ENCODE data around the gene ZBTB46.

ZBTB46 gene

GRCh38 chr20:63741676-63742380 is 89.2 kb downstream of the ZBTB46 start:
- Histone ChIP-seq H3K36me3 (ENCODE audit: control insufficient read depth in 1 of 2, insufficient read depth in 2 of 2, low read length in 2 of 2) (peaks cover 29 to 41% of the 10 kb centered on the region in 2 experiments), H3K4me1 (ENCODE audit: control insufficient read depth in 1 of 2, insufficient read depth in 2 of 2, low read length in 2 of 2) (peaks cover 16% of the 10 kb centered on the region in 2 experiments), H3K4me3 (ENCODE audit: low read depth, low read length) (no peak overlapping the region), H3K14ac (ENCODE audit: low read length) (no peak overlapping the region), H3K18ac (ENCODE audit: low read length) (peak overlapping the region; percentile 66), H3K27ac (ENCODE audit: low read depth, low read length) (no peak overlapping the region), H3K79me2 (ENCODE audit: control insufficient read depth, insufficient read depth, low read length, poor library complexity) (peaks cover 7% of the 10 kb centered on the region), H2BK120ac (ENCODE audit: insufficient read depth, low read length, poor library complexity) (no peak overlapping the region), H2AFZ (ENCODE audit: insufficient read depth, low read length, poor library complexity) (no peak overlapping the region), H2BK5ac (ENCODE audit: low read depth, low read length, poor library complexity) (peak overlapping the region; percentile 4), H2BK12ac (ENCODE audit: low read length) (no peak overlapping the region), H4K91ac (ENCODE audit: low read depth, low read length) (no peak overlapping the region), H2AK5ac (ENCODE audit: low read length) (no peak overlapping the region), H3K79me1 (ENCODE audit: low read length) (peaks cover 15% of the 10 kb centered on the region), H4K8ac (ENCODE audit: low read depth, low read length) (no peak overlapping the region), H3K9me3 (ENCODE audit: insufficient read depth, low read depth, low read length) (no peaks in the 10 kb centered on the region), H3K27me3 (ENCODE audit: insufficient read depth, low read length) (no peaks in the 10 kb centered on the region), H3K4ac (ENCODE audit: low read depth, low read length) (peak overlapping the region; percentile 13), H3K9ac (ENCODE audit: low read length) (no peak overlapping the region), H4K12ac (ENCODE audit: low read depth, low read length) (peak overlapping the region; percentile 8), H3K23ac (ENCODE audit: low read length) (no peak overlapping the region), H3K4me2 (ENCODE audit: low read length) (peak overlapping the region; percentile 61)
- WGBS (ENCODE audit: extremely low coverage, insufficient coverage, insufficient read length) = no CpG with 5 or more reads among the region's 30 CpGs
- no peak for DNase-seq

GRCh38 chr20:63741354-63741675 is 89.7 kb downstream of the ZBTB46 start:
- Histone ChIP-seq H3K23ac (ENCODE audit: low read length) (no peak overlapping the region), H3K18ac (ENCODE audit: low read length) (peak overlapping the region; percentile 66), H2BK120ac (ENCODE audit: insufficient read depth, low read length, poor library complexity) (no peak overlapping the region), H3K27me3 (ENCODE audit: insufficient read depth, low read length) (no peaks in the 10 kb centered on the region), H2AK5ac (ENCODE audit: low read length) (no peak overlapping the region), H3K4ac (ENCODE audit: low read depth, low read length) (peak overlapping the region; percentile 4), H3K79me2 (ENCODE audit: control insufficient read depth, insufficient read depth, low read length, poor library complexity) (peaks cover 7% of the 10 kb centered on the region), H2BK5ac (ENCODE audit: low read depth, low read length, poor library complexity) (peak overlapping the region; percentile 83), H3K4me1 (ENCODE audit: control insufficient read depth in 1 of 2, insufficient read depth in 2 of 2, low read length in 2 of 2) (peaks cover 16% of the 10 kb centered on the region in 2 experiments), H4K12ac (ENCODE audit: low read depth, low read length) (peak overlapping the region; percentile 8), H3K14ac (ENCODE audit: low read length) (peak overlapping the region; percentile 13), H3K9ac (ENCODE audit: low read length) (peak overlapping the region; percentile 9), H4K91ac (ENCODE audit: low read depth, low read length) (peak overlapping the region; percentile 85), H2BK12ac (ENCODE audit: low read length) (no peak overlapping the region), H3K79me1 (ENCODE audit: low read length) (peaks cover 15% of the 10 kb centered on the region), H3K4me3 (ENCODE audit: low read depth, low read length) (no peak overlapping the region), H3K4me2 (ENCODE audit: low read length) (peak overlapping the region; percentile 61), H2AFZ (ENCODE audit: insufficient read depth, low read length, poor library complexity) (no peak overlapping the region), H3K27ac (ENCODE audit: low read depth, low read length) (peak overlapping the region; percentile 77), H3K36me3 (ENCODE audit: control insufficient read depth in 1 of 2, insufficient read depth in 2 of 2, low read length in 2 of 2) (peaks cover 28 to 36% of the 10 kb centered on the region in 2 experiments), H3K9me3 (ENCODE audit: insufficient read depth, low read depth, low read length) (no peaks in the 10 kb centered on the region), H4K8ac (ENCODE audit: low read depth, low read length) (no peak overlapping the region)
- WGBS (ENCODE audit: extremely low coverage, insufficient coverage, insufficient read length) = no CpG with 5 or more reads among the region's 6 CpGs
- no peak for DNase-seq

- Histone ChIP-seq H3K23ac (ENCODE audit: low read length) (no peak overlapping the region), H3K4ac (ENCODE audit: low read depth, low read length) (peak overlapping the region; percentile 57), H2AFZ (ENCODE audit: insufficient read depth, low read length, poor library complexity) (peak overlapping the region; percentile 89), H2BK5ac (ENCODE audit: low read depth, low read length, poor library complexity) (peak overlapping the region; percentile 83), H2BK120ac (ENCODE audit: insufficient read depth, low read length, poor library complexity) (peak overlapping the region; percentile 88), H2AK5ac (ENCODE audit: low read length) (peak overlapping the region; percentile 76), H3K4me1 (ENCODE audit: control insufficient read depth in 1 of 2, insufficient read depth in 2 of 2, low read length in 2 of 2) (peaks cover 16% of the 10 kb centered on the region in 2 experiments), H3K9me3 (ENCODE audit: insufficient read depth, low read depth, low read length) (no peaks in the 10 kb centered on the region), H3K36me3 (ENCODE audit: control insufficient read depth in 1 of 2, insufficient read depth in 2 of 2, low read length in 2 of 2) (peaks cover 31 to 40% of the 10 kb centered on the region in 2 experiments), H3K18ac (ENCODE audit: low read length) (peak overlapping the region; percentile 86), H4K8ac (ENCODE audit: low read depth, low read length) (peak overlapping the region; percentile 72), H4K12ac (ENCODE audit: low read depth, low read length) (peak overlapping the region; percentile 76), H4K91ac (ENCODE audit: low read depth, low read length) (peak overlapping the region; percentile 85), H3K27me3 (ENCODE audit: insufficient read depth, low read length) (no peaks in the 10 kb centered on the region), H3K4me2 (ENCODE audit: low read length) (peak overlapping the region; percentile 61), H2BK12ac (ENCODE audit: low read length) (peak overlapping the region; percentile 39), H3K79me1 (ENCODE audit: low read length) (peaks cover 15% of the 10 kb centered on the region), H3K4me3 (ENCODE audit: low read depth, low read length) (peak overlapping the region; percentile 78), H3K9ac (ENCODE audit: low read length) (peak overlapping the region; percentile 41), H3K14ac (ENCODE audit: low read length) (peak overlapping the region; percentile 89), H3K79me2 (ENCODE audit: control insufficient read depth, insufficient read depth, low read length, poor library complexity) (peaks cover 7% of the 10 kb centered on the region), H3K27ac (ENCODE audit: low read depth, low read length) (peak overlapping the region; percentile 77)
- peak; percentile 71 to 76 for DNase-seq
- WGBS (ENCODE audit: extremely low coverage, insufficient coverage, insufficient read length) = no CpG with 5 or more reads among the region's 29 CpGs
Observed at GRCh38 chr20:63740627-63741353, 90.3 kb downstream of the ZBTB46 start.

- H3K27me3 ChIP-seq (ENCODE audit: insufficient read depth, low read length) = no peaks in the 10 kb centered on the region
- peak overlapping the region; percentile 61 for H3K4me2 ChIP-seq (ENCODE audit: low read length)
Observed at GRCh38 chr20:63740070-63740626, 90.9 kb downstream of the ZBTB46 start.

More at GRCh38 chr20:63740070-63740626, 90.9 kb downstream of the ZBTB46 start:
- Histone ChIP-seq H2BK120ac (ENCODE audit: insufficient read depth, low read length, poor library complexity) (peak overlapping the region; percentile 88), H3K4me3 (ENCODE audit: low read depth, low read length) (peak overlapping the region; percentile 78), H3K4ac (ENCODE audit: low read depth, low read length) (peak overlapping the region; percentile 57), H3K36me3 (ENCODE audit: control insufficient read depth in 1 of 2, insufficient read depth in 2 of 2, low read length in 2 of 2) (peaks cover 37 to 43% of the 10 kb centered on the region in 2 experiments), H2BK12ac (ENCODE audit: low read length) (no peak overlapping the region), H2AK5ac (ENCODE audit: low read length) (peak overlapping the region; percentile 76), H3K23ac (ENCODE audit: low read length) (no peak overlapping the region), H4K12ac (ENCODE audit: low read depth, low read length) (peak overlapping the region; percentile 76), H3K9me3 (ENCODE audit: insufficient read depth, low read depth, low read length) (no peaks in the 10 kb centered on the region), H4K91ac (ENCODE audit: low read depth, low read length) (peak overlapping the region; percentile 86), H3K79me1 (ENCODE audit: low read length) (peaks cover 15% of the 10 kb centered on the region), H3K4me1 (ENCODE audit: control insufficient read depth in 1 of 2, insufficient read depth in 2 of 2, low read length in 2 of 2) (peaks cover 16% of the 10 kb centered on the region in 2 experiments), H3K79me2 (ENCODE audit: control insufficient read depth, insufficient read depth, low read length, poor library complexity) (peaks cover 7% of the 10 kb centered on the region), H4K8ac (ENCODE audit: low read depth, low read length) (peak overlapping the region; percentile 75), H3K9ac (ENCODE audit: low read length) (peak overlapping the region; percentile 77), H2BK5ac (ENCODE audit: low read depth, low read length, poor library complexity) (peak overlapping the region; percentile 83), H3K27ac (ENCODE audit: low read depth, low read length) (peak overlapping the region; percentile 77), H3K14ac (ENCODE audit: low read length) (peak overlapping the region; percentile 89), H3K18ac (ENCODE audit: low read length) (peak overlapping the region; percentile 86), H2AFZ (ENCODE audit: insufficient read depth, low read length, poor library complexity) (peak overlapping the region; percentile 89)
- DNase-seq = peak in 1 of 2 donors; percentile 29
- whole genome bisulfite sequencing (ENCODE audit: extremely low coverage, insufficient coverage, insufficient read length) = no CpG with 5 or more reads among the region's 80 CpGs

Measured in trophoblast cell (in vitro differentiated cells and primary cell).